IPS DF 6.9 (cell line): ENCODE measurements around the gene PPIP5K1.

Source experiments
- DNase-seq: peaks from one replicate; pipeline ENCODE4 v3.0.0-alpha.2; 2013; ENCODE audit warnings: low read depth, low spot score
- H3K27ac ChIP-seq: one replicate; pipeline ENCODE4 v1.5.1; 2013; ENCODE audit warnings: low read length, control low read depth
- H3K27me3 ChIP-seq: 2 replicates; pipeline ENCODE4 v1.6.1; 2013; ENCODE audit warnings: mild to moderate bottlenecking, low read length; ENCODE audit not compliant: control insufficient read depth, insufficient read depth
- H3K36me3 ChIP-seq: 2 replicates; pipeline ENCODE4 v1.6.1; 2013; ENCODE audit warnings: low read length; ENCODE audit not compliant: control insufficient read depth, insufficient read depth
- H3K4me1 ChIP-seq: 2 replicates; pipeline ENCODE4 v1.6.1; 2013; ENCODE audit warnings: low read length; ENCODE audit not compliant: control insufficient read depth, insufficient read depth
- H3K4me3 ChIP-seq: 2 replicates; pipeline ENCODE4 v1.5.1; 2013; ENCODE audit warnings: mild to moderate bottlenecking, low read length
- H3K9me3 ChIP-seq: 2 replicates; pipeline ENCODE4 v1.6.1; 2013; ENCODE audit warnings: low read length, inconsistent platforms; ENCODE audit not compliant: control insufficient read depth, insufficient read depth
- WGBS: extraction: QIAGEN DNeasy Blood & Tissue Kit; methylation state at CpG from one replicate; pipeline ENCODE4 v1.1.7; 2013; ENCODE audit warnings: mixed read lengths, missing lambda C conversion rate; ENCODE audit not compliant: insufficient read length, insufficient coverage; 5-methylcytosine and 5-hydroxymethylcytosine counted together

The PPIP5K1 gene

DNA sequence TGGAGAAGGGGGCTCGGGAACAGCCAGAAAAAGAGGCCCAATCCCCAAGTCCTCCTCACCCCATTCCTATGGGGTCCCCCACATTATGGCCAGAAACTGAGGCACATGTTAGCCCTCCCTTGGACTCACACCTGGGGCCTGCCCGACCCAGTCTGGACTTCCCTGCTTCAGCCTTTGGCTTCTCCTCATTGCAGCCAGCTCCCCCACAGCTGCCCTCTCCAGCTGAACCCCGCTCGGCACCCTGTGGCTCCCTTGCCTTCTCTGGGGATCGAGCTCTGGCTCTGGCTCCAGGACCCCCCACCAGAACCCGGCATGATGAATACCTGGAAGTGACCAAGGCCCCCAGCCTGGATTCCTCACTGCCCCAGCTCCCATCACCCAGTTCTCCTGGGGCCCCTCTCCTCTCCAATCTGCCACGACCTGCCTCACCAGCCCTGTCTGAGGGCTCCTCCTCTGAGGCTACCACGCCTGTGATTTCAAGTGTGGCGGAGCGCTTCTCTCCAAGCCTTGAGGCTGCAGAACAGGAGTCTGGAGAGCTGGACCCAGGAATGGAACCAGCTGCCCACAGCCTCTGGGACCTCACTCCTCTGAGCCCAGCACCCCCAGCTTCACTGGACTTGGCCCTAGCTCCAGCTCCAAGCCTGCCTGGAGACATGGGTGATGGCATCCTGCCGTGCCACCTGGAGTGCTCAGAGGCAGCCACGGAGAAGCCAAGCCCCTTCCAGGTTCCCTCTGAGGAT, 62.0 kb downstream of the PPIP5K1 start:
- Histone ChIP-seq H3K36me3 (no peaks in the 10 kb centered on the region), H3K4me3 (no peak overlapping the region), H3K4me1 (peaks cover 4% of the 10 kb centered on the region), H3K9me3 (no peaks in the 10 kb centered on the region), H3K27ac (no peak overlapping the region), H3K27me3 (no peaks in the 10 kb centered on the region)
- no peak for DNase-seq
- WGBS: no CpG with 5 or more reads among the region's 12 CpGs

GRCh38 chr15:43527016-43527801, 62.8 kb downstream of the PPIP5K1 start:
- Histone ChIP-seq H3K27me3 (no peaks in the 10 kb centered on the region), H3K36me3 (no peaks in the 10 kb centered on the region)
- WGBS: no CpG with 5 or more reads among the region's 9 CpGs

GRCh38 chr15:43526261-43526930, 63.6 kb downstream of the PPIP5K1 start:
- WGBS: no CpG with 5 or more reads among the region's 11 CpGs
- DNase-seq: no peak

More at GRCh38 chr15:43527016-43527801, 62.8 kb downstream of the PPIP5K1 start:
- no peak for DNase-seq
- Histone ChIP-seq H3K4me3 (no peak overlapping the region), H3K4me1 (peaks cover 4% of the 10 kb centered on the region), H3K27ac (no peak overlapping the region), H3K9me3 (no peaks in the 10 kb centered on the region)

DNA sequence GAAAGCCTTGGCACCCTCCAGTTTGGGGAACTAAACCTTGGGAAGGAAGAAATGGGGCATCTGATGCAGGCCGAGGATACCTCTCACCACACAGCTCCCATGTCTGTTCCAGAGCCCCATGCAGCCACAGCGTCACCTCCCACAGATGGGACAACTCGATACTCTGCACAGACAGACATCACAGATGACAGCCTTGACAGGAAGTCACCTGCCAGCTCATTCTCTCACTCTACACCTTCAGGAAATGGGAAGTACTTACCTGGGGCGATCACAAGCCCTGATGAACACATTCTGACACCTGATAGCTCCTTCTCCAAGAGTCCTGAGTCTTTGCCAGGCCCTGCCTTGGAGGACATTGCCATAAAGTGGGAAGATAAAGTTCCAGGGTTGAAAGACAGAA, 64.9 kb downstream of the PPIP5K1 start:
- no peak for DNase-seq
- Histone ChIP-seq H3K27me3 (no peaks in the 10 kb centered on the region; the same call in 1 of the 2 replicates), H3K27ac (no peak overlapping the region), H3K4me1 (peaks cover 2% of the 10 kb centered on the region; the same call in 1 of the 2 replicates), H3K9me3 (no peaks in the 10 kb centered on the region), H3K36me3 (no peaks in the 10 kb centered on the region), H3K4me3 (no peak overlapping the region)
- no CpG with 5 or more reads among the region's 4 CpGs for WGBS

More at GRCh38 chr15:43526261-43526930, 63.6 kb downstream of the PPIP5K1 start:
- Histone ChIP-seq H3K9me3 (no peaks in the 10 kb centered on the region), H3K4me3 (no peak overlapping the region), H3K4me1 (peaks cover 4% of the 10 kb centered on the region), H3K36me3 (no peaks in the 10 kb centered on the region), H3K27me3 (no peaks in the 10 kb centered on the region), H3K27ac (no peak overlapping the region)

GRCh38 chr15:43524254-43524845, 65.7 kb downstream of the PPIP5K1 start:
- peaks cover 2% of the 10 kb centered on the region; the same call in 1 of the 2 replicates for H3K4me1 ChIP-seq
- peaks cover 5% of the 10 kb centered on the region; the same call in 1 of the 2 replicates for H3K27me3 ChIP-seq
- H3K36me3 ChIP-seq: no peaks in the 10 kb centered on the region
- no peaks in the 10 kb centered on the region for H3K9me3 ChIP-seq
- no peak for DNase-seq
- H3K27ac ChIP-seq: no peak overlapping the region
- H3K4me3 ChIP-seq: no peak overlapping the region
- WGBS: no CpG with 5 or more reads among the region's 4 CpGs

DNA sequence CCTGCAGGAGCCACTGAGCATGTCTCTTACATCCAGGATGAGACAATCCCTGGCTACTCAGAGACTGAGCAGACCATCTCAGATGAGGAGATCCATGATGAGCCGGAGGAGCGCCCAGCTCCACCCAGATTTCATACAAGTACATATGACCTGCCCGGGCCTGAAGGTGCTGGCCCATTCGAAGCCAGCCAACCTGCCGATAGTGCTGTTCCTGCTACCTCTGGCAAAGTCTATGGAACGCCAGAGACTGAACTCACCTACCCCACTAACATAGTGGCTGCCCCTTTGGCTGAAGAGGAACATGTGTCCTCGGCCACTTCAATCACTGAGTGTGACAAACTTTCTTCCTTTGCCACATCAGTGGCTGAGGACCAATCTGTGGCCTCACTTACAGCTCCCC, 66.4 kb downstream of the PPIP5K1 start:
- no peak for DNase-seq
- no peaks in the 10 kb centered on the region for H3K9me3 ChIP-seq
- H3K27ac ChIP-seq: no peak overlapping the region
- no peak overlapping the region for H3K4me3 ChIP-seq
- peaks cover 2% of the 10 kb centered on the region; the same call in 1 of the 2 replicates for H3K4me1 ChIP-seq
- no CpG with 5 or more reads among the region's 7 CpGs for WGBS
- H3K27me3 ChIP-seq: peaks cover 5% of the 10 kb centered on the region; the same call in 1 of the 2 replicates
- no peaks in the 10 kb centered on the region for H3K36me3 ChIP-seq

DNA sequence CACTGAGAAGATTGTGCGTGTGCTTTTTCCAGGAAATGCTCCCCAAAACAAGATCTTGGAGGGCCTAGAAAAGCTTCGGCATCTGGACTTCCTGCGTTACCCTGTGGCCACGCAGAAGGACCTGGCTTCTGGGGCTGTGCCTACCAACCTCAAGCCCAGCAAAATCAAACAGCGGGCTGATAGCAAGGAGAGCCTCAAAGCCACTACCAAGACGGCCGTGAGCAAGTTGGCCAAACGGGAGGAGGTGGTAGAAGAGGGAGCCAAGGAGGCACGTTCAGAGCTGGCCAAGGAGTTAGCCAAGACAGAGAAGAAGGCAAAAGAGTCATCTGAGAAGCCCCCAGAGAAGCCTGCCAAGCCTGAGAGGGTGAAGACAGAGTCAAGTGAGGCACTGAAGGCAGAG, 67.8 kb downstream of the PPIP5K1 start:
- Histone ChIP-seq H3K27me3 (peaks cover 6% of the 10 kb centered on the region; the same call in 1 of the 2 replicates), H3K36me3 (no peaks in the 10 kb centered on the region), H3K27ac (no peak overlapping the region), H3K4me3 (no peak overlapping the region), H3K4me1 (peaks cover 4% of the 10 kb centered on the region), H3K9me3 (no peaks in the 10 kb centered on the region)
- no CpG with 5 or more reads among the region's 9 CpGs for WGBS
- no peak for DNase-seq

DNA sequence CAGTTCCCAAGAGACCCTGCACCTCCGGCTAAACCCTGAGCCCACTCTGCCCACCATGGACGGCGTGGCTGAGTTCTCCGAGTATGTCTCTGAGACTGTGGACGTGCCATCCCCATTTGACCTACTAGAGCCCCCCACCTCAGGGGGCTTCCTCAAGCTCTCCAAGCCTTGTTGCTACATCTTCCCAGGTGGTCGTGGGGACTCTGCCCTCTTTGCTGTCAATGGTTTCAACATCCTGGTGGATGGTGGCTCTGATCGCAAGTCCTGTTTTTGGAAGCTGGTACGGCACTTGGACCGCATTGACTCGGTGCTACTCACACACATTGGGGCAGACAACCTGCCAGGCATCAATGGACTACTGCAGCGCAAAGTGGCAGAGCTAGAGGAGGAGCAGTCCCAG, 68.6 kb downstream of the PPIP5K1 start:
- Histone ChIP-seq H3K36me3 (no peaks in the 10 kb centered on the region), H3K4me3 (no peak overlapping the region), H3K4me1 (peaks cover 10% of the 10 kb centered on the region), H3K27me3 (peaks cover 7% of the 10 kb centered on the region; the same call in 1 of the 2 replicates), H3K9me3 (no peaks in the 10 kb centered on the region), H3K27ac (no peak overlapping the region)
- WGBS: no CpG with 5 or more reads among the region's 11 CpGs
- DNase-seq: no peak

- Histone ChIP-seq H3K4me3 (no peak overlapping the region), H3K27me3 (peaks cover 7% of the 10 kb centered on the region; the same call in 1 of the 2 replicates), H3K36me3 (no peaks in the 10 kb centered on the region), H3K9me3 (no peaks in the 10 kb centered on the region), H3K4me1 (peaks cover 12% of the 10 kb centered on the region), H3K27ac (no peak overlapping the region)
- WGBS: no CpG with 5 or more reads among the region's 2 CpGs
- no peak for DNase-seq
Measured at GRCh38 chr15:43520138-43520537, 69.9 kb downstream of the PPIP5K1 start.

- Histone ChIP-seq H3K9me3 (no peaks in the 10 kb centered on the region), H3K27me3 (peaks cover 7% of the 10 kb centered on the region; the same call in 1 of the 2 replicates), H3K36me3 (no peaks in the 10 kb centered on the region), H3K4me3 (no peak overlapping the region), H3K4me1 (peaks cover 13% of the 10 kb centered on the region), H3K27ac (no peak overlapping the region)
- WGBS: no CpG with 5 or more reads among the region's 2 CpGs
- no peak for DNase-seq
Measured at GRCh38 chr15:43519196-43519595, 70.8 kb downstream of the PPIP5K1 start.
